ENCODE results near the gene STPG3.

Gene STPG3

GRCh38 chr9:137221506-137222111 lies 29.5 kb upstream of the STPG3 start:
- DNase-seq (ENCODE audit: low read depth in 2 of 2, low spot score in 1 of 2) = no peak

- DNase-seq (ENCODE audit: low read depth in 2 of 2, low spot score in 1 of 2) = no peak
Measured at GRCh38 chr9:137222190-137223077, 28.7 kb upstream of the STPG3 start, which contains the start of gene RNF208. Gene RNF208, minus strand, starts transcription at chr9:137222240. Its CDS starts 1,028 bp downstream, at chr9:137221212.

DNA sequence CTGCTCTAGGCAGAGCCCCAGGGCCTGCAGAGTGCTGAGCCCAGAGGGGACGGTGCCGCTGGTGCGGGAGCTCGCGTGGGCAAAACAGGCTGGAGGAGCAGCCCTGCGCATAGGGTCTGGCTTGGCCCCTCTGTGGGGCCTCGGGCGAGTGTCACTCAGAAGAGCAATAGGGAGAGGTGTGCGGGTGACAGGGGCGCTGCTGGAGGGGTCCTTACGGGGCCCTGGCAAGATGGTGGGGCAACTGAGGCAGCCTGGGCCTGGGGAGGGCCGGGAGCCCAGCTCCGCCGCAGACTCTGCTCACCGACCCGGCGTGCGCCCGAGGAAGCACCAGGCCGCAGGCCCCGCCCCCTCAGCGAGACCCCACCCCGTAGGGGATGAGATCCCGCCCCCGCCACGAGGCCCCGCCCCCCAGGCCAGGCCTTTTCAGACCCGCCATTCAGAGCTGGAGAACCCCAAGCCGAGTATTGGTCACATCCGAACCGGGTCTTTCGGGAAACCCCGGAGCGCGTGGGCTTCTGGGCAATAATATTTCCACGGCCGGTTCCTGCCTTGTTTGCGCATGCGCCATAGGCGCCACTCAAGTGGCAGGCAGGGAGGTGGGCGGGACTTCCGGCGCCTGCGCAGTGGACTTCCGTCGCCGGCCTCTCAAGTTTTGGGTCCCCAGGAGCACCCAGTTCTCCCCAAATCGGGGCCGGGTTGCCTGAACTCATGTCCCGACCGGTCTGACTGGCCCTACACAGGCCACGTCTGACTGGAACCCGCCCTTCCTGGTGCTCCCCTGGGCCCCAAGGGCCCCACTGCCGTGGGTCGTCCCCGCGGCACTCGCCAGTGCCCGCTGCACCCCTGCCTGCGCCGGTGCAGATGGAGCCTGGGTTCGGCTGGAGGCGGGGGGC lies 27.8 kb upstream of the STPG3 start:
- peak; percentile 96 to 97 for DNase-seq (ENCODE audit: low read depth in 2 of 2, low spot score in 1 of 2)

- no peak for DNase-seq (ENCODE audit: low read depth in 2 of 2, low spot score in 1 of 2)
Measured at GRCh38 chr9:137224830-137225694, 26.0 kb upstream of the STPG3 start, which contains the start of gene CYSRT1. Gene CYSRT1, plus strand, starts transcription at chr9:137225174. Its CDS starts 448 bp downstream, at chr9:137225622.

DNA sequence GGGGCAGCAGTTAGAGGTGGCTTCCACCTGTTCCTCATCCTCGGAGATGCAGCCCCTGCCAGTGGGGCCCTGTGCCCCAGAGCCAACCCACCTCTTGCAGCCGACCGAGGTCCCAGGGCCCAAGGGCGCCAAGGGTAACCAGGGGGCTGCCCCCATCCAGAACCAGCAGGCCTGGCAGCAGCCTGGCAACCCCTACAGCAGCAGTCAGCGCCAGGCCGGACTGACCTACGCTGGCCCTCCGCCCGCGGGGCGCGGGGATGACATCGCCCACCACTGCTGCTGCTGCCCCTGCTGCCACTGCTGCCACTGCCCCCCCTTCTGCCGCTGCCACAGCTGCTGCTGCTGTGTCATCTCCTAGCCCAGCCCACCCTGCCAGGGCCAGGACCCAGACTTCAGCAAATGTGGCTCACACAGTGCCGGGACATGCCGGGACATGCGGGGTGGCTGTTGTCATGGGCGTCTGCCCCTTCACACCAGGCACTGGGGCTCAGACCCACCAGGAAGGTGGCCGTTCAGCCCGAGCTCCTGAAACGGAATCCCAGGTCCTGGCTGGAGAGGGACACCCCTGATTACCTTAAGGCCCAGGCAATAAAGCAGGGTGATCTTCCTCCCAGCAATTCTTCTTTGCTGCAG lies 25.3 kb upstream of the STPG3 start:
- DNase-seq (ENCODE audit: low read depth in 2 of 2, low spot score in 1 of 2) = no peak

DNA sequence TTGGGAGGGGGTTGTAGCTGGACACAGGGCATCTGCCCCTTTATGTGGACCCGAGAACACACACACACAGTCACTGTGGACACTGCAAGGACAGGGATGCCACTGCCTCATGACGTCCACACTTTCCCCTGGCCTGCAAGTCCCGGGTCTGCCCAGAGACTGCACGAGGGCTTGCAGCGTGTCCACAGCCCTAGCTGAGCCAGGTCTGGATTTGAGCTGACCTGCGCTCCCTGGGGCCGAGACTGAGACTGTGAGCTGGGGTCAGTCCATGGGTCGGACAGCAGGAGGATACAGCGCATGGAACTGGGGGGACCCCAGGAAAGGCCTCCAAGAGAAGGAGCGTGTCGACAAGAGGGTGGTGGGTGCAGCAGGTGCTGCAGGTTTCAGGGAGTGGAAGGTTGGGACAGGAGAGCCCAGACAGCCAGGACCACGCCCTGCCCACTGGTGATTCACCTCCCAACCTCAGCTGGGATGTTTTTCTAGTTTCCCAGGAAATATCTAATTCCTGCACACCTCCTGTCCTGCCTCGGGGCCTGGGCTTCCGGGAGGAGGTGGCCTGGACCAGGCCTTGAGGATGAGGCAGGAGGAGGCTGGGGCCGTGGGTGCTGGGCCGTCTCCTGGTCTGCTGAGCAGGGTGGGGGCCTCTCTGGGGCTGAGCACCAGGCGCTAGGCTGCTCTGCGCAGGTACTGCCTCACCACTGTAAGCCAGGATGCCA lies 24.6 kb upstream of the STPG3 start:
- no peak for DNase-seq (ENCODE audit: low read depth in 2 of 2, low spot score in 1 of 2)

- peak; percentile 58 to 65 for DNase-seq (ENCODE audit: low read depth in 2 of 2, low spot score in 1 of 2)
Measured at GRCh38 chr9:137227054-137227852, 23.8 kb upstream of the STPG3 start, which contains the start of gene RNF224. Gene RNF224, plus strand, starts transcription at chr9:137227502. Its CDS starts 834 bp downstream, at chr9:137228336.

- DNase-seq (ENCODE audit: low read depth in 2 of 2, low spot score in 1 of 2) = no peak
Measured at GRCh38 chr9:137227853-137228505, 23.1 kb upstream of the STPG3 start.

DNA sequence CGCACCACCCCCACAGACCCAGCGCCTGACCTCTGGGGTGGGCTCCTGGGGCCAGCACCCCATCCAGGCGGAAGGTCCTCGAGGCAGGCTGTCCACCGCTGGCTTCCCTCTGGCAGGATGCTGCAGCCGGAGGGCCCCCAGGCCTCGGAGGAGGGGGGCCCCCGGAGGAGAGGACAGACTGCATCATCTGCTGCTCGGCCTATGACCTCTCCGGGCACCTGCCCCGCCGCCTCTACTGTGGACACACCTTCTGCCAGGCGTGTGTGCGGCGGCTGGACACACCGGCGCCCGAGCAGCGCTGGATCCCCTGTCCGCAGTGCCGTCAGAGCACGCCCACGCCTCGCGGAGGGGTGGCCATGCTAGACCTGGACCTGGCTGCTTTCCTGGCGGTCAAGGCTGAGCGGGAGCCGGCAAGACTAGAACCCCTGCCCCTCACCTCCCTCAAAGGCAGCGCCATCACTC lies 22.5 kb upstream of the STPG3 start:
- DNase-seq (ENCODE audit: low read depth in 2 of 2, low spot score in 1 of 2) = no peak

DNA sequence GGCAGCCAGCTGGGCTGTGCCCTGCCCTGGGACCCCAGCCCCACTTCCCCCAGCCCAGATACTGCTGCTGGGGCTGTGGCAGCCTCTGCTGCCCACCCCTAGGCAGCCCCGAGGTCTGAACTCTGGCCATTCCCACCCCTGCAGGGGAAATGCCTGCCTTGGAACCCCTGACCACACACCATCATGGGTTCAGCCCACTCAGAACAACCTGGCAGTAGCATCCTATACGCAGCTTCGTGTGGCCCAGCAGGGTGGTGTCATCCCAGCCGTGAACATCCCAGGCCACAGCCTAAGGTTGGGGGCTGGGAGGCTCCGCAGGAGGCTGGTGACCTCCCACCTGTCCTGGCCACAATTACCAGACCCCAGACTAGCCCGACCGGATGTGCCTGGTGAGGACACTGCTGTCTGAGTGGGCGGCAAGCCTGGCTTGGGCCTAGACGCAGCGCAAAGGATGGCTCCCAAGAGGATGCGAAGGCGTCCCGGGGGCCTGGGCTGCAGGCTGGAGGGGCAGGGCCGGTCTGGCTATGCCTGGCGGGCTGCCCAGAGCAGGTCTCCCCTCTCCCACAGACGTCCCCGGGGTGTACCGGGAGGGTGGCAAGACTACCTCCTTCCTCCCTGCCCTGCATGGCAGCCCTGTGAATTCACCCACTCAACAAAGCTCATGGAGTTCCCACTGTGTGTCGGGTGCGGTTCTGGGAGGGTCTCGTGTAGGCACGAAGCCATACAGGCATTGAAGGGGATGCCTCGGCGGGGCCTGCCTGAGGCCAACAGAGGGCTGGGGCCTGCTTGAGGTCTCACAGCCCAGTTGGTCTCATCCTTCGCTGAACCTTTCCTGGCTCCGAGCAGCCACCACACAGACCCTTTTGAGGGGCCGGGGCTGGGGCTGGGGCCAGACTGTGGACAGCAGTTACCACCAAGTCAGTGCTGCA lies 21.9 kb upstream of the STPG3 start:
- no peak for DNase-seq (ENCODE audit: low read depth in 2 of 2, low spot score in 1 of 2)

DNA sequence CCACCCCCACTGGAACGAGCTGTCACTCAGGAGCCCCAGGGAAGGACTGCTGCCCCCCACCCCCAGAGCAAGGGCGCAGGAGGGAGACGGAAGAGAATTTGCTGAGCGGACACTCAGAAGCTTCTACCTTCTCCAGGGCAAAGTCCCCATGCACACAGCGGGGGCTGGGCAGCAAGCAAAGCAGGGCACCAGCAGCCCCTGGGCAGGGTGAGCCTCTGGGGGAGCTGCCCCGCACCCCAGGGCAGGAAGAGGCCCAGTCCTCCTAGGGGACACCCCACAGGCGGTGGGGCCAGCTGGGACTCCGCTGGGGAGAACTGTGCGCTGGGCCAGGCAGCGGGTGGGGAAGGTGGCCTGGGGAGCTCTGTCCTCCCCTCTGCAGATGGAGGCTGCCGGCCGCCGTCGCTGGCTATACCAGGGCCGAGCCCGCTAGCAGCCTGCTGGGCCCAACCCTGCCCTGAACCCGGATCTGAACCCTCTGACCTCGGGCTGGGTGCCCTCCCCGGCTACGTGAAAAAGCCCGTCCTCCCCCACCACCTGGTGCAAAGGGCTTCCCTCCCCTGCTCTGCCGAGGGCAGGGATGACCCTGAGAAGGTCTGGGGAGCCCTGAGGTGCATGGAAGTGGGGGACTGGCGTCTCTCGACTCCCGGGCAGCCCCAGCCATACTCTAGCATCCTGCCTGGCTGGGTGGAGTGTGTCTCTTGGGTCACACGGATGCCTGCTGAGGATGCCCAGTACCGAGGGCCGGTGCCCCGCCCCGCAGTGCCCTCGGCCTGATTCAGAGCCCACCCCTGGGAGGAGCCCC lies 21.0 kb upstream of the STPG3 start:
- DNase-seq (ENCODE audit: low read depth in 2 of 2, low spot score in 1 of 2) = no peak

DNA sequence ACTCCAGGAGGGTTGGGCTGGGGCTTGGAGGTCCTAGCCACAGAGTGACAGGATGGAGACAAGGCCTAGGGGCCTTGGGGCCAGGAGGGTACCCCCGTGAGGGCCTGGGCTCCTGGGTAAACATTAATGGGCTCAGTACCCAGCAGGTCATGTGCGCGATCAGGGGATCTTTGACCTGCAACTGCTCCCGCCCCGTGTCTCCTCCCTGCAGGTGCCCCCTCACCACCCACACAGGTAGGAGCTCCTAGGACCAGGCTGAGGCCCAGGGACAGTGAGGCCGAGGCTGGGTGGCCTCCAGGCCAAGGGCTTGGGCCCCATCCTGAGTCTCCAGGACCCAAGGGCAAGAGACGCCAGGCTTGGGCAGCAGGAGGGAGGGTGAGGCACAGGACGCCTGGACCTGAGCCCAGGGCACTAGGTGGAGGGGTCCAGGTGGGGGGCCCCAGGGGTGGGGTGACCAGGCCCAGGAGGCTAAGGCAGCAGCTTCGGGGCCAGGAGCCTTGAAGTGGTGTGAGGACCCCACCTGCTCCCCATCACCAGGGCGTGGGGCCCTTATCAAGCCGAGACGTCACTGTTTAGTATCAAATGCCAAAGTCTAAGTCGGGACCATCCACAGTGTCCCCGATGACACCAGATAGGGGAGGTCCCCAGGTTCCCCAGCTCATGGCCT lies 20.2 kb upstream of the STPG3 start, which contains the start of gene SLC34A3:
Gene SLC34A3, plus strand, starts transcription at position 197 of the 667 bp plus-strand sequence. CDS start 802 bp downstream, outside the sequence.
- DNase-seq (ENCODE audit: low read depth in 2 of 2, low spot score in 1 of 2) = no peak

- no peak for DNase-seq (ENCODE audit: low read depth in 2 of 2, low spot score in 1 of 2)
Measured at GRCh38 chr9:137231372-137232039, 19.6 kb upstream of the STPG3 start.

DNA sequence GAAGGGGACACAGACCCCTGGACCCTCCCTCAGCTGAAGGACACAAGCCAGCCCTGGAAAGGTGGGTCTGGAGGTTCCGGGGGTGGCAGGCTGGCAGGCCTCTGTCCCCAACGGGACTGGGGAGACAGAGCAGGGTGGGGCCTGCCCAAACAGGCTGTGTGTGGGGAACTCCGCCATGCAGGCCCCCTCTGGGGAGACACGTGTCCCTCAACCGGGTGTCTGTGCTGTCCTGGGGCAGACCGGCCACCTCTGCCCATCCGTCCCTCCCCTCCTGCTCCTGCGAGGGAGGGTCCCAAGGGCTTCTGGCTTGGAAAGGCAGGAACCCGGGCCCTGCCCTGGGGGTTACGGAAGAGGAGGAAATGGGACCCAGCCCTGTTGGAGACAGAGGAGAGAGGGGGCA lies 19.0 kb upstream of the STPG3 start:
- DNase-seq (ENCODE audit: low read depth in 2 of 2, low spot score in 1 of 2) = no peak

DNA sequence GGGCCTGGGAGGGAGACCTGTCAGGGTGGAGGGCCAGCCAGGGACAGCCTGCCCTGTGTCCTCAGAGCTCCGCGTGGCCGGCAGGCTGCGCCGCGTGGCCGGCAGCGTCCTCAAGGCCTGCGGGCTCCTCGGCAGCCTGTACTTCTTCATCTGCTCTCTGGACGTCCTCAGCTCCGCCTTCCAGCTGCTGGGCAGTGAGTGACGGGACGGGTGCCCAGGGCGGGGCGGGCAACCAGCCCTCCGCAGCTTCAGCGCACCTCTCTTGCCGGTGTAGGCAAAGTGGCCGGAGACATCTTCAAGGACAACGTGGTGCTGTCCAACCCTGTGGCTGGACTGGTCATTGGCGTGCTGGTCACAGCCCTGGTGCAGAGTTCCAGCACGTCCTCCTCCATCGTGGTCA lies 18.6 kb upstream of the STPG3 start:
- no peak for DNase-seq (ENCODE audit: low read depth in 2 of 2, low spot score in 1 of 2)
